Neural cell (in vitro differentiated cells): ENCODE results near the gene NCK2. TPM values are rescaled to one million over a fixed set of nuclear protein-coding genes. Genes with fewer than 3 reads are reported as not detected.

Source experiments
- H2AFZ ChIP-seq: fragments of 200-600, 300-800 bp; sonication (generic), shearing (Covaris generic); 2 replicates; pipeline ENCODE4 v1.6.0; 2014; ENCODE audit warnings: low read depth, mild to moderate bottlenecking, antibody characterized with exemption, low read length, moderate library complexity
- H3F3A ChIP-seq: fragments of 200-600 bp; shearing (Covaris generic); 2 replicates; pipeline ENCODE4 v1.6.1; 2016; ENCODE audit warnings: mild to moderate bottlenecking, moderate library complexity, mixed read lengths, antibody characterized with exemption, low read length; ENCODE audit not compliant: insufficient read depth, poor library complexity, severe bottlenecking
- H3K27ac ChIP-seq: fragments of 200-600, 300-800 bp; sonication (generic), shearing (Covaris generic); 2 replicates; pipeline ENCODE4 v1.5.1; 2014; ENCODE audit warnings: mild to moderate bottlenecking, low read length, moderate library complexity
- H3K27me3 ChIP-seq: fragments of 300-800, 200-600 bp; sonication (generic), shearing (Covaris generic); 2 replicates; pipeline ENCODE4 v1.6.0; 2014; ENCODE audit warnings: mild to moderate bottlenecking, low read depth, low read length, moderate library complexity; ENCODE audit not compliant: insufficient read depth
- H3K36me3 ChIP-seq: fragments of 300-800, 200-600 bp; sonication (generic), shearing (Covaris generic); 2 replicates; pipeline ENCODE4 v1.5.1; 2014; ENCODE audit warnings: mild to moderate bottlenecking, antibody characterized with exemption, low read length, moderate library complexity; ENCODE audit not compliant: insufficient read depth
- H3K4me2 ChIP-seq: fragments of 300-800, 200-600 bp; sonication (generic), shearing (Covaris generic); 2 replicates; pipeline ENCODE4 v1.6.0; 2014; ENCODE audit warnings: mild to moderate bottlenecking, low read length
- H3K4me3 ChIP-seq: fragments of 300-800, 200-600 bp; sonication (generic), shearing (Covaris generic); 2 replicates; pipeline ENCODE4 v1.5.1; 2014; ENCODE audit warnings: mild to moderate bottlenecking, low read length, moderate library complexity
- H3K79me2 ChIP-seq: fragments of 200-600 bp; shearing (Covaris generic); replicated peaks from 2 replicates; pipeline ENCODE4 v1.6.0; 2014; ENCODE audit warnings: mild to moderate bottlenecking, low read length, moderate library complexity; ENCODE audit not compliant: insufficient read depth
- H3K9ac ChIP-seq: fragments of 300-800, 200-600 bp; sonication (generic), shearing (Covaris generic); 2 replicates; pipeline ENCODE4 v1.6.1; 2016; ENCODE audit warnings: mild to moderate bottlenecking, low read length, mixed read lengths
- H3K9me2 ChIP-seq: fragments of 200-600 bp; shearing (Covaris generic); 2 replicates; pipeline ENCODE4 v1.6.1; 2016; ENCODE audit warnings: mild to moderate bottlenecking, low read length, mixed read lengths; ENCODE audit not compliant: insufficient read depth
- H3K9me3 ChIP-seq: fragments of 200-600, 300-800 bp; sonication (generic), shearing (Covaris generic); 2 replicates; pipeline ENCODE4 v1.6.1; 2016; ENCODE audit warnings: mild to moderate bottlenecking, mixed run types, low read length, moderate library complexity, mixed read lengths
- H4K20me1 ChIP-seq: fragments of 200-600 bp; shearing (Covaris generic); 2 replicates; pipeline ENCODE4 v1.6.1; 2016; ENCODE audit warnings: mild to moderate bottlenecking, mixed run types; ENCODE audit not compliant: insufficient read depth
- CTCF ChIP-seq: fragments of 450-650 bp; IDR thresholded peaks from 2 replicates; pipeline ENCODE4 v1.5.1; 2014; ENCODE audit warnings: antibody characterized with exemption, mild to moderate bottlenecking, moderate library complexity; ENCODE audit not compliant: poor library complexity, severe bottlenecking
- EP300 ChIP-seq: fragments of 450-650 bp; conservative IDR thresholded peaks from 2 replicates; pipeline ENCODE4 v1.6.1; 2014; ENCODE audit warnings: antibody characterized with exemption, mild to moderate bottlenecking, moderate library complexity; ENCODE audit not compliant: poor library complexity, severe bottlenecking
- EZH2 ChIP-seq: fragments of 200-600, 300-800 bp; shearing (Covaris generic), sonication (generic); IDR thresholded peaks from 2 replicates; pipeline ENCODE4 v1.6.1; 2014; ENCODE audit warnings: antibody characterized with exemption, low read length, borderline replicate concordance, mild to moderate bottlenecking; ENCODE audit not compliant: insufficient read depth, poor library complexity, severe bottlenecking
- MXI1 ChIP-seq: fragments of 450-650 bp; conservative IDR thresholded peaks from 2 replicates; pipeline ENCODE4 v1.6.1; 2014; ENCODE audit warnings: antibody characterized with exemption, mild to moderate bottlenecking; ENCODE audit not compliant: poor library complexity, severe bottlenecking
- POLR2AphosphoS5 ChIP-seq: IDR thresholded peaks from 2 replicates; pipeline ENCODE4 v1.6.1; 2012
- RAD21 ChIP-seq: fragments of 450-650 bp; conservative IDR thresholded peaks from 2 replicates; pipeline ENCODE4 v1.6.1; 2014; ENCODE audit warnings: antibody characterized with exemption, mild to moderate bottlenecking, moderate library complexity
- REST ChIP-seq: IDR thresholded peaks from 2 replicates; pipeline ENCODE4 v1.6.1; 2012; ENCODE audit warnings: borderline replicate concordance
- SMC3 ChIP-seq: fragments of 450-650 bp; conservative IDR thresholded peaks from 2 replicates; pipeline ENCODE4 v1.6.1; 2014; ENCODE audit warnings: antibody characterized with exemption, mild to moderate bottlenecking, moderate library complexity; ENCODE audit not compliant: poor library complexity
- TAF1 ChIP-seq: IDR thresholded peaks from 2 replicates; pipeline ENCODE4 v1.6.1; 2012; ENCODE audit warnings: low read depth
- polyA plus RNA-seq: library from polyadenylated mRNA; depleted of rRNA; stranded (reverse); fragments of >200 nt; gene quantifications from 2 replicates; pipeline ENCODE4 v1.2.3, GENCODE V29; 2014

The NCK2 gene
- polyA plus RNA-seq, 1 donor from 2014 or later: 49.4 TPM

- Histone ChIP-seq H3K4me2 (no peak overlapping the region), H4K20me1 (no peaks in the 10 kb centered on the region), H3K27ac (no peak overlapping the region), H3K9ac (no peak overlapping the region), H3K4me3 (no peak overlapping the region), H3K79me2 (peaks cover 48% of the 10 kb centered on the region), H3K36me3 (peaks cover 7% of the 10 kb centered on the region), H2AFZ (no peak overlapping the region), H3K9me3 (no peaks in the 10 kb centered on the region), H3F3A (no peaks in the 10 kb centered on the region), H3K9me2 (no peaks in the 10 kb centered on the region), H3K27me3 (no peaks in the 10 kb centered on the region)
- TF ChIP-seq POLR2AphosphoS5 (no peak), CTCF (no peak), MXI1 (no peak), REST (no peak), RAD21 (no peak), TAF1 (no peak), EP300 (no peak), SMC3 (no peak), EZH2 (no peak)
Observed at GRCh38 chr2:105889046-105889445, 144.3 kb downstream of the NCK2 start.

GRCh38 chr2:105890111-105890510 lies 145.4 kb downstream of the NCK2 start:
- peaks cover 38% of the 10 kb centered on the region for H3K79me2 ChIP-seq
- no peak overlapping the region for H3K4me2 ChIP-seq
- H3K27ac ChIP-seq: no peak overlapping the region

More at GRCh38 chr2:105890111-105890510, 145.4 kb downstream of the NCK2 start:
- H3K9me3 ChIP-seq: no peaks in the 10 kb centered on the region
- TF ChIP-seq CTCF: no peak
- no peaks in the 10 kb centered on the region for H4K20me1 ChIP-seq
- H3K27me3 ChIP-seq: no peaks in the 10 kb centered on the region
- no peaks in the 10 kb centered on the region for H3F3A ChIP-seq
- no peak overlapping the region for H3K9ac ChIP-seq
- H3K4me3 ChIP-seq: no peak overlapping the region
- H2AFZ ChIP-seq: no peak overlapping the region
- peaks cover 7% of the 10 kb centered on the region for H3K36me3 ChIP-seq
- H3K9me2 ChIP-seq: no peaks in the 10 kb centered on the region
